HepG2 (cell line): ENCODE results near the gene GFRA1. TPM values are rescaled to one million over a fixed set of nuclear protein-coding genes. Genes with fewer than 3 reads are reported as not detected.

ENCODE experiments used
- CCDC6 ChIP-seq: sonication (generic); formaldehyde crosslinking; IDR thresholded peaks from 2 replicates; pipeline ENCODE4 v1.8.1; 2022; ENCODE audit warnings: mild to moderate bottlenecking, missing genetic modification reagents, moderate library complexity
- FOXA1 ChIP-seq, 2 experiments: fragments of 450-650 bp in 1 of 2; sonication (generic) in 1 of 2; formaldehyde crosslinking in 1 of 2; IDR thresholded peaks; 2 replicates each; pipeline versions ENCODE4 v1.4.0 to v1.6.1; 2016 to 2020; ENCODE audit warnings: missing genetic modification reagents in 1 of 2
- GPN1 ChIP-seq: sonication (generic); formaldehyde crosslinking; IDR thresholded peaks from 2 replicates; pipeline ENCODE4 v1.5.1; 2020; ENCODE audit warnings: missing genetic modification reagents, borderline replicate concordance
- MED8 ChIP-seq: sonication (generic); formaldehyde crosslinking; IDR thresholded peaks from 2 replicates; pipeline ENCODE4 v1.8.1; 2023; ENCODE audit warnings: mild to moderate bottlenecking, missing genetic modification reagents; ENCODE audit not compliant: insufficient replicate concordance
- MTA3 ChIP-seq: sonication (generic); formaldehyde crosslinking; IDR thresholded peaks from 2 replicates; pipeline ENCODE4 v1.4.0; 2020; ENCODE audit warnings: missing genetic modification reagents
- POLR2AphosphoS2 ChIP-seq: IDR thresholded peaks from 2 replicates; pipeline ENCODE4 v1.6.1; 2011; ENCODE audit warnings: low read depth, low read length, improper control_type of control experiment
- ZC3H13 ChIP-seq: sonication (generic); formaldehyde crosslinking; IDR thresholded peaks from 2 replicates; pipeline ENCODE4 v1.8.1; 2023; ENCODE audit warnings: mild to moderate bottlenecking, missing genetic modification reagents, moderate library complexity
- ZMYM2 ChIP-seq: sonication (generic); formaldehyde crosslinking; IDR thresholded peaks from 2 replicates; pipeline ENCODE4 v1.8.0; 2022; ENCODE audit warnings: mild to moderate bottlenecking, missing genetic modification reagents
- ZNF138 ChIP-seq: sonication (generic); formaldehyde crosslinking; IDR thresholded peaks from 2 replicates; pipeline ENCODE4 v1.5.0; 2020; ENCODE audit warnings: mild to moderate bottlenecking, low read depth, missing genetic modification reagents
- ZNF256 ChIP-seq: sonication (generic); formaldehyde crosslinking; conservative IDR thresholded peaks from 2 replicates; pipeline ENCODE4 v1.4.0; 2020; ENCODE audit warnings: missing genetic modification reagents
- ZNF263 ChIP-seq: sonication (generic); formaldehyde crosslinking; IDR thresholded peaks from 2 replicates; pipeline ENCODE4 v1.4.0; 2020; ENCODE audit warnings: missing genetic modification reagents
- polyA plus RNA-seq, 8 experiments: library from polyadenylated mRNA; depleted of rRNA in 3 of 8; stranded (reverse) in 7 of 8; unstranded in 1 of 8; fragments of >200 nt; fragmentation: Illumina TruSeq in 4 of 8; extraction: Trizol in 4 of 8; gene quantifications; 2 replicates each; pipeline versions ENCODE4 v1.2.1 to v1.2.3, GENCODE V29; 2011 to 2016; ENCODE audit warnings: low read depth in 4 of 8, missing spikeins in 1 of 8, mixed read lengths in 1 of 8; ENCODE audit not compliant: insufficient read depth in 1 of 8
- total RNA-seq, 5 experiments: library from RNA; depleted of rRNA; stranded (reverse); fragments of >200 nt; fragmentation: Illumina TruSeq; extraction: Trizol; gene quantifications; 2 replicates each; pipeline ENCODE4 v1.2.3, GENCODE V29; 2016; ENCODE audit warnings: low read depth in 1 of 5
- TF ChIP-seq, protein P1 (sequence below): sonication (generic); formaldehyde crosslinking; IDR thresholded peaks from 2 replicates; pipeline ENCODE4 v1.5.0; 2020; ENCODE audit warnings: mild to moderate bottlenecking, missing genetic modification reagents
- TF ChIP-seq, protein P2 (sequence below): sonication (generic); formaldehyde crosslinking; IDR thresholded peaks from 2 replicates; pipeline ENCODE4 v1.4.0; 2020; ENCODE audit warnings: missing genetic modification reagents
- TF ChIP-seq, protein P3 (sequence below): sonication (generic); formaldehyde crosslinking; IDR thresholded peaks from 2 replicates; pipeline ENCODE4 v1.5.1; 2020; ENCODE audit warnings: mild to moderate bottlenecking, missing genetic modification reagents, borderline replicate concordance
- TF ChIP-seq, protein P4 (sequence below): sonication (generic); formaldehyde crosslinking; IDR thresholded peaks from 2 replicates; pipeline ENCODE4 v1.8.0; 2022; ENCODE audit warnings: mild to moderate bottlenecking, missing genetic modification reagents, moderate library complexity
- TF ChIP-seq, protein P5 (sequence below): sonication (generic); formaldehyde crosslinking; IDR thresholded peaks from 2 replicates; pipeline ENCODE4 v1.8.1; 2022; ENCODE audit warnings: mild to moderate bottlenecking, missing genetic modification reagents

Gene GFRA1
- total and polyA plus RNA-seq, 2 of the 13 experiments (the other 11 are each of a cell fraction or from before 2014, with no cell fraction given), result not detected

DNA sequence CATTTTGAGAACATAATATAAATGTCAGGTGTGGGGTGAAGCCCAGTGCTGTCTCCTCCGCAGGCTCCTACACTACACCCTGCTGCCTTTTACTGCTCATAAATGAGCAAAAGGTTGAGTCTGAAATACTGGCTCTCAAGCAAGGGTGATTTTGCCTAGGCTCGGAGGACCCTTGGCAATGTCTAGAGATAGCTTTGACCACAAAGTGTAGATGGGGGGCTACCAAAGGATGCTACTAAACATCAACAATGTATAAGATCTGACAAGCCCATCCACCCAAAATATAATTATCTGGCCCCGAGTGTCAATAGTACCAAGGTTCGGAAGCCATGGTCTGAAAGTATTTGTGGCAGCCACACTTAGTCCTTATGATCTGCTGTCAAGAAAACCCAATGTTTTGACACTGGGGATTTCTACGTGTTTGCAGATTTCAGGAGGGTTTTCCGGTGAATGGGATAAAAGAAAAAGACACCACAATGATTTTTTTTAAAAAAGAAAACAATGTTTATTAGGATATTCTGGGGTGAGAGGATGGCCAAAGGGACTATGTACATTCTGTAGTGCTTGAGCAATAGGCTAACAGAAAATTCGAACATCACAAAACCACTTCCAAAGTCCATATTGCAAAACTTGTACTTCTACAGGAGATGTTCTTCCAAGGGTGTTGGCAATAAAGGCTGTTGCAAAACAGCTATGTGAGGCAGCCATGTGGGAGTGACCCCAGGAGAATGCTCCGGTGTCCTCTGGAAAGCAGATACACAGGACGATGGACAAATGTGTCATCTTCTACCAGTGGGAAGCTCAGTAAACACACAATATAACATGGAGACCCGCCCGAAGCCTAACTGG lies 216.3 kb downstream of the GFRA1 start (continued):
- TF ChIP-seq, protein P1, sequence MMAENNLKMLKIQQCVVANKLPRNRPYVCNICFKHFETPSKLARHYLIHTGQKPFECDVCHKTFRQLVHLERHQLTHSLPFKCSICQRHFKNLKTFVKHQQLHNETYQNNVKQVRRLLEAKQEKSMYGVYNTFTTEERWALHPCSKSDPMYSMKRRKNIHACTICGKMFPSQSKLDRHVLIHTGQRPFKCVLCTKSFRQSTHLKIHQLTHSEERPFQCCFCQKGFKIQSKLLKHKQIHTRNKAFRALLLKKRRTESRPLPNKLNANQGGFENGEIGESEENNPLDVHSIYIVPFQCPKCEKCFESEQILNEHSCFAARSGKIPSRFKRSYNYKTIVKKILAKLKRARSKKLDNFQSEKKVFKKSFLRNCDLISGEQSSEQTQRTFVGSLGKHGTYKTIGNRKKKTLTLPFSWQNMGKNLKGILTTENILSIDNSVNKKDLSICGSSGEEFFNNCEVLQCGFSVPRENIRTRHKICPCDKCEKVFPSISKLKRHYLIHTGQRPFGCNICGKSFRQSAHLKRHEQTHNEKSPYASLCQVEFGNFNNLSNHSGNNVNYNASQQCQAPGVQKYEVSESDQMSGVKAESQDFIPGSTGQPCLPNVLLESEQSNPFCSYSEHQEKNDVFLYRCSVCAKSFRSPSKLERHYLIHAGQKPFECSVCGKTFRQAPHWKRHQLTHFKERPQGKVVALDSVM (CRISPR knock-in tag), result no peak
- TF ChIP-seq ZC3H13 (CRISPR knock-in tag), result no peak
- TF ChIP-seq CCDC6 (CRISPR knock-in tag), result peak; percentile 58; the same call in 1 of the 2 replicates
- TF ChIP-seq, protein P2, sequence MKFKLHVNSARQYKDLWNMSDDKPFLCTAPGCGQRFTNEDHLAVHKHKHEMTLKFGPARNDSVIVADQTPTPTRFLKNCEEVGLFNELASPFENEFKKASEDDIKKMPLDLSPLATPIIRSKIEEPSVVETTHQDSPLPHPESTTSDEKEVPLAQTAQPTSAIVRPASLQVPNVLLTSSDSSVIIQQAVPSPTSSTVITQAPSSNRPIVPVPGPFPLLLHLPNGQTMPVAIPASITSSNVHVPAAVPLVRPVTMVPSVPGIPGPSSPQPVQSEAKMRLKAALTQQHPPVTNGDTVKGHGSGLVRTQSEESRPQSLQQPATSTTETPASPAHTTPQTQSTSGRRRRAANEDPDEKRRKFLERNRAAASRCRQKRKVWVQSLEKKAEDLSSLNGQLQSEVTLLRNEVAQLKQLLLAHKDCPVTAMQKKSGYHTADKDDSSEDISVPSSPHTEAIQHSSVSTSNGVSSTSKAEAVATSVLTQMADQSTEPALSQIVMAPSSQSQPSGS (CRISPR knock-in tag), result peak; percentile 81
- no peak for TF ChIP-seq MED8 (CRISPR knock-in tag)
- TF ChIP-seq, protein P3, sequence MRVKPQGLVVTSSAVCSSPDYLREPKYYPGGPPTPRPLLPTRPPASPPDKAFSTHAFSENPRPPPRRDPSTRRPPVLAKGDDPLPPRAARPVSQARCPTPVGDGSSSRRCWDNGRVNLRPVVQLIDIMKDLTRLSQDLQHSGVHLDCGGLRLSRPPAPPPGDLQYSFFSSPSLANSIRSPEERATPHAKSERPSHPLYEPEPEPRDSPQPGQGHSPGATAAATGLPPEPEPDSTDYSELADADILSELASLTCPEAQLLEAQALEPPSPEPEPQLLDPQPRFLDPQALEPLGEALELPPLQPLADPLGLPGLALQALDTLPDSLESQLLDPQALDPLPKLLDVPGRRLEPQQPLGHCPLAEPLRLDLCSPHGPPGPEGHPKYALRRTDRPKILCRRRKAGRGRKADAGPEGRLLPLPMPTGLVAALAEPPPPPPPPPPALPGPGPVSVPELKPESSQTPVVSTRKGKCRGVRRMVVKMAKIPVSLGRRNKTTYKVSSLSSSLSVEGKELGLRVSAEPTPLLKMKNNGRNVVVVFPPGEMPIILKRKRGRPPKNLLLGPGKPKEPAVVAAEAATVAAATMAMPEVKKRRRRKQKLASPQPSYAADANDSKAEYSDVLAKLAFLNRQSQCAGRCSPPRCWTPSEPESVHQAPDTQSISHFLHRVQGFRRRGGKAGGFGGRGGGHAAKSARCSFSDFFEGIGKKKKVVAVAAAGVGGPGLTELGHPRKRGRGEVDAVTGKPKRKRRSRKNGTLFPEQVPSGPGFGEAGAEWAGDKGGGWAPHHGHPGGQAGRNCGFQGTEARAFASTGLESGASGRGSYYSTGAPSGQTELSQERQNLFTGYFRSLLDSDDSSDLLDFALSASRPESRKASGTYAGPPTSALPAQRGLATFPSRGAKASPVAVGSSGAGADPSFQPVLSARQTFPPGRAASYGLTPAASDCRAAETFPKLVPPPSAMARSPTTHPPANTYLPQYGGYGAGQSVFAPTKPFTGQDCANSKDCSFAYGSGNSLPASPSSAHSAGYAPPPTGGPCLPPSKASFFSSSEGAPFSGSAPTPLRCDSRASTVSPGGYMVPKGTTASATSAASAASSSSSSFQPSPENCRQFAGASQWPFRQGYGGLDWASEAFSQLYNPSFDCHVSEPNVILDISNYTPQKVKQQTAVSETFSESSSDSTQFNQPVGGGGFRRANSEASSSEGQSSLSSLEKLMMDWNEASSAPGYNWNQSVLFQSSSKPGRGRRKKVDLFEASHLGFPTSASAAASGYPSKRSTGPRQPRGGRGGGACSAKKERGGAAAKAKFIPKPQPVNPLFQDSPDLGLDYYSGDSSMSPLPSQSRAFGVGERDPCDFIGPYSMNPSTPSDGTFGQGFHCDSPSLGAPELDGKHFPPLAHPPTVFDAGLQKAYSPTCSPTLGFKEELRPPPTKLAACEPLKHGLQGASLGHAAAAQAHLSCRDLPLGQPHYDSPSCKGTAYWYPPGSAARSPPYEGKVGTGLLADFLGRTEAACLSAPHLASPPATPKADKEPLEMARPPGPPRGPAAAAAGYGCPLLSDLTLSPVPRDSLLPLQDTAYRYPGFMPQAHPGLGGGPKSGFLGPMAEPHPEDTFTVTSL, result peak; percentile 93; the same call in 1 of the 2 replicates
- TF ChIP-seq GPN1 (CRISPR knock-in tag), result no peak
- TF ChIP-seq, protein P4, sequence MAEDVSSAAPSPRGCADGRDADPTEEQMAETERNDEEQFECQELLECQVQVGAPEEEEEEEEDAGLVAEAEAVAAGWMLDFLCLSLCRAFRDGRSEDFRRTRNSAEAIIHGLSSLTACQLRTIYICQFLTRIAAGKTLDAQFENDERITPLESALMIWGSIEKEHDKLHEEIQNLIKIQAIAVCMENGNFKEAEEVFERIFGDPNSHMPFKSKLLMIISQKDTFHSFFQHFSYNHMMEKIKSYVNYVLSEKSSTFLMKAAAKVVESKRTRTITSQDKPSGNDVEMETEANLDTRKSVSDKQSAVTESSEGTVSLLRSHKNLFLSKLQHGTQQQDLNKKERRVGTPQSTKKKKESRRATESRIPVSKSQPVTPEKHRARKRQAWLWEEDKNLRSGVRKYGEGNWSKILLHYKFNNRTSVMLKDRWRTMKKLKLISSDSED (CRISPR knock-in tag), result no peak
- no peak for TF ChIP-seq ZNF263 (CRISPR knock-in tag)
- TF ChIP-seq, protein P5, sequence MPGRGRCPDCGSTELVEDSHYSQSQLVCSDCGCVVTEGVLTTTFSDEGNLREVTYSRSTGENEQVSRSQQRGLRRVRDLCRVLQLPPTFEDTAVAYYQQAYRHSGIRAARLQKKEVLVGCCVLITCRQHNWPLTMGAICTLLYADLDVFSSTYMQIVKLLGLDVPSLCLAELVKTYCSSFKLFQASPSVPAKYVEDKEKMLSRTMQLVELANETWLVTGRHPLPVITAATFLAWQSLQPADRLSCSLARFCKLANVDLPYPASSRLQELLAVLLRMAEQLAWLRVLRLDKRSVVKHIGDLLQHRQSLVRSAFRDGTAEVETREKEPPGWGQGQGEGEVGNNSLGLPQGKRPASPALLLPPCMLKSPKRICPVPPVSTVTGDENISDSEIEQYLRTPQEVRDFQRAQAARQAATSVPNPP (CRISPR knock-in tag), result 0 out of 2 replicates have a peak, but pooled peaks have one; percentile 46
- no peak for TF ChIP-seq MTA3
- no peak for TF ChIP-seq ZNF138 (CRISPR knock-in tag)
- TF ChIP-seq FOXA1 (IDR thresholded peaks at IDR 0.05), result no peak
- peak; percentile 87 for TF ChIP-seq FOXA1 (CRISPR knock-in tag; IDR thresholded peaks at IDR 0.05)
- TF ChIP-seq POLR2AphosphoS2, result no peak
- peak; percentile 54; the same call in 1 of the 2 replicates for TF ChIP-seq ZMYM2 (CRISPR knock-in tag)
- TF ChIP-seq ZNF256 (CRISPR knock-in tag), result no peak
